GM21717 (cell line): ENCODE data around the gene CHST13.

Experiments
- ATAC-seq: cut with Tn5 transposase; IDR thresholded peaks from one replicate; pipeline ENCODE4 v1.9.1; 2021; ENCODE audit warnings: mild to moderate bottlenecking, moderate library complexity; ENCODE audit not compliant: unreplicated experiment

CHST13 gene

GRCh38 chr3:126540342-126540849 is 16.4 kb downstream of the CHST13 start:
- no peak for ATAC-seq

- no peak for ATAC-seq
Measured at GRCh38 chr3:126540951-126541627, 17.1 kb downstream of the CHST13 start.

DNA sequence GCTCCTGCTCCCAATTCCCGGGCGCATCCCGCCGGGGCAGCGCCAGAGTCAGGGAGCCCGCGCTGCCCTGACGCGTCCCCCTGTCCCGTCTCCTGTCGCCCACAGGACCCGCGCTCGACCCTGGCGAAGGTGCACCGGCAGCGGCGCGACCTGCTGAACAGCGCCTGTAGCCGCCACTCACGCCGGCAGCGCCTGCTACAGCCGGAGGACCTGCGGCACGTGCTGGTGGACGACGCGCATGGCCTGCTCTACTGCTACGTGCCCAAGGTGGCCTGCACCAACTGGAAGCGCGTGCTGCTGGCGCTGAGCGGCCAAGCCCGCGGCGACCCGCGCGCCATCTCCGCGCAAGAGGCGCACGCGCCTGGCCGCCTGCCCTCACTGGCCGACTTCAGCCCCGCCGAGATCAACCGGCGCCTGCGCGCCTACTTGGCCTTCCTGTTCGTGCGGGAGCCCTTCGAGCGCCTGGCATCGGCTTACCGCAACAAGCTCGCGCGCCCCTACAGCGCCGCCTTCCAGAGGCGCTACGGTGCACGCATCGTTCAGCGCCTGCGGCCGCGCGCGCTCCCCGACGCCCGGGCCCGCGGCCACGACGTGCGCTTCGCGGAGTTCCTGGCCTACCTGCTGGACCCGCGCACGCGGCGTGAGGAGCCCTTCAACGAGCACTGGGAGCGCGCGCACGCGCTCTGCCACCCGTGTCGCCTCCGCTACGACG is 17.8 kb downstream of the CHST13 start:
- ATAC-seq: no peak

DNA sequence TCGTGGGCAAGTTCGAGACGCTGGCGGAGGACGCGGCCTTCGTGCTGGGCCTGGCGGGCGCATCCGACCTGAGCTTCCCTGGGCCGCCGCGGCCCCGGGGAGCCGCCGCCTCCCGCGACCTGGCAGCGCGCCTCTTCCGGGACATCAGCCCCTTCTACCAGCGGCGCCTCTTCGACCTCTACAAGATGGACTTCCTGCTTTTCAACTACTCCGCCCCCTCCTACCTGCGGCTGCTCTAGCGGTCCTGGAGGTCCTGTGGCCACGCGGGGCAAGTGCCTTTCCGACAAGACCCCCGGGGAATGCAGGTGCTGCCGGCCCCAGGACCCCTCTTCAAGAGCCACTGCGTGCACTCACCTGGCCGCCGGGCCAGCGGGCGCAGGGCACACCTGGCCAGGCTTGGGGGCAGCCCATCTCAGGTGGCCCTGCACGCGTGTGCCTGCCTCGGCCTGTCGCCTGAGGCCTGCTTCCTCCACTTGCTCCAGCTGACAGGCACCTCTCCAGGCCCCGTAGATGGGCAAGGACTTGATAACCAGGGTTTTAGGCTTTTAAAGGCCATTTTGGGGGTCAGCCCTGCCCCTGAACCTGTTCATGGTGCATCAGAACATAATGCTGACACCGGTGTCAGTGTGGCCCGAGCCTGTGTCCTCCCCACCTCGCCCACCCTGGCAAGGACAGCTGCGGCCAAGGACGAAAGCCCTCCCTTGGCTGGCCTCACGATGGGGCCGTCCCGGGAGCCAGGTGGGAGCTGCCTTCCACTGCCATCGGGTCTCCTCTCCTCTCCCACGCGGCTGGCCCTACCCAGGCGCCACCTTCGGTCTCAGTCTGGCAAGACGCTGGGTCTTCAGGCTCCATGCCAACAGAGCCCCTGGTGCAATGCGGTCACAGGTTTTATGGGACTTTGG is 18.6 kb downstream of the CHST13 start:
- no peak for ATAC-seq

DNA sequence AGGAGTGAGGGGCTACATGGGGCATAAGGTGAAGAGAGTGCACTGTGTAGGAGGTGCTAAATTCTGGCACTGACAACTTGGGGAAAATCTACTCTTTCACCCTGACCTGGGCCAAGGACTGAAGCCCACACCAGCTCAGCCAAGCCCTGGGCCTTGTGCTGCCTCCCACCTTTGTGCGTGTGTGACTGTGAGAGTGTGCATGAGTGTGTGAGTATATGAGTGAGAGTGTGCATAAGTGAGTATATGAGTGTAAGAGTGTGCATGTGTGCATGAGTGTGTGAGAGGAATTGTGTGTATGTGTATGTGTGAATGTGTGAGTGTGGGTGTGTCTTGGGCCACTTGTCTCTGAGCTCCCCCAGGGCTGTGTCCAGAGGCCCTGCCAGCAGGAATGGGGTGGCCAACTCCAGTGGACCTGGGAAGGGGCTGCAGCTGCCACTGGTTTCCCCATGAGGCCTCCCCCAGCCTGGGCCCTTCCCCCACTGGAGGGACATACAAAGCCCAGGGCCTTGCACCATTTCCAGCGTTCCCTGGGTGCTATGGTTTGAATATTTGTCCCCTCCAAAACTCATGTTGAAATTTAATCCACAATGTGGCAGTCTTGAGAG is 19.6 kb downstream of the CHST13 start:
- ATAC-seq: no peak

DNA sequence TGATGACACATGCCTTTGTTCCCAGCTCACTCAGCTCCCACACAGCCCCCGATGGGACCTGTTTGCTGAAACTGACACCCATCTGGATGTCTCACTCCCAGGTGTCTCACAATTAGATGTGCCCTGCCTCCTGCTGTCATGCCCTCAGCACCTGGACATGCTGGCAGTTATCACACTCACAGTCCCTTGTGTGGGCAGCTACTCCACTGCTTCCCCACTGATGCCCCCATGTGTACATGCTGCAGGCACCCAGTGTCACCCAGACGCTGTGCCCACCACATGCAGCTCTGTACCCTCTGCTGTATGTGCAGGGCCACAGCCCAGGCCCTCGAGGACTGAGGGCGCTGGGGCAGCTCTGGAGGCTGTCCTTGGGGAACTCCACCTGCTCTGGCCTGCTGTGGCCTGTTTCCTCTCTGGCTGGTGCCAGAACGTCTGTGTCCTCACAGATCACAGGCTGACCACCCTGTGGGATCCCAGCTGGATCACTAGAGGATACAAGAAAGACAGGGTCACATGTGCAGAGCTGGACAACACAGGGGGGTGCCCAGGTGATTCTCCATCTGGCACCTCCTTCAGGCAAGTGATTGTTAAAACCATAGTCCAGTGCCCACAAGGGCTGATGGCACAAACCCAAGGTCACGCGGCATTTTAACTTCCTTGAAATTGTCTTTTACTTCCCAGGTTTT is 20.8 kb downstream of the CHST13 start:
- no peak for ATAC-seq

- ATAC-seq: no peak
Measured at GRCh38 chr3:126545544-126545943, 21.6 kb downstream of the CHST13 start.

DNA sequence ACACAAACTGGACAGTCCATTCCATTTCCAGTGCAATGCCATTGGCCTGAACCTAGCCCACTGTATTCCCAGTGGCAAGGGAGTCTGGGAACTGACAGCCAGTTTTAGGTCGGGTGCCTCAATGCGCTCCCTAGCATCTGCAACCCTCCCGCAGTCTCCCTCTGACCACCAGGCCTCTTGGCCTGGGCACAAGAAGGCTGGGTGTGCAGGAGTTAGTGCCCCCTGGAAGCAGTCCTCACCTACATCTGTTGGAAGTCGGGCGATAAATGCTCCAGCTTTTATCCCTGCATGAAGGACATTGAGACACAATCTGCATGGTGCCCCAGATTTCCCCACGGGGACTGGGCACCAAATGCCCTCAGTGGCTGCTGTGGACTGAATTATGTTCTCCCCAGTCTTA is 22.1 kb downstream of the CHST13 start:
- ATAC-seq: no peak

- no peak for ATAC-seq
Measured at GRCh38 chr3:126546549-126547239, 22.7 kb downstream of the CHST13 start.

GRCh38 chr3:126547721-126548120 is 23.8 kb downstream of the CHST13 start:
- no peak for ATAC-seq

DNA sequence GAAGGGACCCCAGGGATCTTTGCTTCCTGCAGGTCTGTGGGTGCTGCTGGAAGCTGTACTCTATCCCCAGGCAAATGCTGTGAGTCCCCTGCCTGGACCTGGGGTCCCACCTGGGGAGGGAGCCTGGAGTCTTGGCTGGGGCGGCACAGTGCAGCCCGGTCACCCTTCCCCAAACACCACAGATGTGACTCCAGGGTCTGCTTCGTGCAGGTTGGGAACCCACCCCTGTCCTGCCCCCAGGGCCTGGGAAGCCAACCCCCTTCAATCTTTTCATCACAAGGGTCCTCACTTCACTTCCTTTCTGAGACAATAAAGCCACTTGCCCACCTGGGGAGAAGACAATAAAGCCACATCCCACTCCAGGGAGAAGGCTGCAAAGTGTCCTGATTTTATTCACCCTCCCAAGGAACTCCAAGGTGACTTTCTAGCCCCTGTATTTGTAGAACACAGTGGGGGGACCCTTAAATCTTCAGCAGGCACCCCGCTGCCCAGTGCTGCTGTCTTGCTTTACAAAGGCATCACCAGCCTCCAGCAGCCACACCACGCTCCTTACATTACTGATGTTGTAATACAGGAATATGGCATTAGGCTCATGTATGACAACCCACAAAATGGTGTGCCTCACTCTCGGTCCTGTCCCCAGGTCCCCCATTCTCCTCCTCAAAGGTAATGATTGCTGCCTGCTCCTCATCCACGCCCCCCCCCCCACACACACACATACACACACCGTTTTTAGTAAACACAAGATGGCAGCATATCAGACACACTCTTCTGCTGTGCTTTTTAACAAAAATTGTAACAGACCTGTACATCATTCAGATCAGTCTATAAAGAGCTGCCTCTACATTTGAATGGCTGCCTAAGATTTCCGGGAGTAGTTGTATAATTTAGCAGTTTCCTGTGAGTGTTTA is 24.9 kb downstream of the CHST13 start:
- ATAC-seq: no peak

DNA sequence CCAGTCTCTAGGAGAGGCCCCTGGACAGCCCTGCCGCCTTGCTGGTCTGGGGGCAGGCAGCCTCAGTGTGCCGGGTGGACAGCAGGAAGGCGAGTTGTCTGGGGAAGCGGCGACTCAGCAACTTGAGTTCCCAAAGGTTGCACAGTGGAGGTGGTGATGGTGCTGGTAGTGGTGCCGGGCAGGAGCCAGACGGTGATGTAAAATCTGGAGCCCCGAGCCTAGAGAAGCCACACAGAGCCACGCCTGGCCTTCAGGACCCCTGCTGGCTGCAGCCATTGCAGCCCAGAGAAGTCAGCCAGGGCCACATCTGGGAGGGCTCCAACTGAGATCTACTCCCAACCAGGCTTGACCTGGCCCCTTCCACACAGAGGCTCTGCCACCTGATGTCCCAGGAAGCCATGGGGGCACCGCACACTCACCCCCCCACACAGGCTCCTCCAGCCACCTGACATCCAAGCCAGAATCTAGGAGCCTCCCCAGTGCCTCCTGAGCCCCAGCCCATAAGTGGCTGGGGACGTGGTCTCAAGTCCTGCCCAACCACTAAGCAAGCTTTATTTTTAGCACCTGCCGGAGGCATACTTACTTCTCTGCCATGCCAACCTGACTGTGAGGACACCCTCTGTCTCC is 26.0 kb downstream of the CHST13 start:
- ATAC-seq: no peak

GRCh38 chr3:126550488-126551051 is 26.6 kb downstream of the CHST13 start:
- ATAC-seq: no peak

DNA sequence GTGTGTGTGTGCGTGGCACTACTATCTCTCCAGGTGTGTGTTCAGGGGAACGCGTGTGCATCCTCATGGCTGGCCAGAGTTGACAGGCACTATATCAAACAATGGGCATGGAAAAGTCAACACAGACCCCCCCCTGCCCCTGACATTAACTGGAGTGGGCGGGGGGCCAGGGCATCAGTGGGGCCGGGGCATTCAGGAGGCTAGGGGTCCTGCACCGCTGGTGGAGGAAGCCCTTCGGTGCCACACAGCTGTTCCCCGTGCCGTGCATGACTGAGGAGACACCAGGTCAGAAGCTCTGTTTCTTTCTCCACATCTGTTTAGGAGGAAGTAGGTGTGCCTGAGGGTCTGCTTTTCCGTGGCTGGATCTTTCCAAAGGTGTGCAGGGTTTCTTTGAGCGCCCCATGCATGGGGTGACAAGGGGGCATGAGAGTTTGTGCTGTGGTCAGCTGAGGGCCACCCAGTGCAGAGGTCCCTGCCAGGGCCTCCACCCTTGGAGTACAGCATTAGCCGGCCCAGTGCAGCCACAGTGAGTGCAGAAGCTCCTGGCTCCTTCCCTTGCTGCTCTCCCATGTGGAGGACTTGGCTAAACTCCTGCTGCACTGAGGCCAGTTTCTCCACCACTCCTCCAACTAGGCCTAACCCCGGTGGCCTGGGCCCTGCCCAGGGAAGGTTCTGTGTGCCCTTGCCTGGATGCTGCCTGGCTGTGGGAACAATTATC is 27.3 kb downstream of the CHST13 start:
- no peak for ATAC-seq

DNA sequence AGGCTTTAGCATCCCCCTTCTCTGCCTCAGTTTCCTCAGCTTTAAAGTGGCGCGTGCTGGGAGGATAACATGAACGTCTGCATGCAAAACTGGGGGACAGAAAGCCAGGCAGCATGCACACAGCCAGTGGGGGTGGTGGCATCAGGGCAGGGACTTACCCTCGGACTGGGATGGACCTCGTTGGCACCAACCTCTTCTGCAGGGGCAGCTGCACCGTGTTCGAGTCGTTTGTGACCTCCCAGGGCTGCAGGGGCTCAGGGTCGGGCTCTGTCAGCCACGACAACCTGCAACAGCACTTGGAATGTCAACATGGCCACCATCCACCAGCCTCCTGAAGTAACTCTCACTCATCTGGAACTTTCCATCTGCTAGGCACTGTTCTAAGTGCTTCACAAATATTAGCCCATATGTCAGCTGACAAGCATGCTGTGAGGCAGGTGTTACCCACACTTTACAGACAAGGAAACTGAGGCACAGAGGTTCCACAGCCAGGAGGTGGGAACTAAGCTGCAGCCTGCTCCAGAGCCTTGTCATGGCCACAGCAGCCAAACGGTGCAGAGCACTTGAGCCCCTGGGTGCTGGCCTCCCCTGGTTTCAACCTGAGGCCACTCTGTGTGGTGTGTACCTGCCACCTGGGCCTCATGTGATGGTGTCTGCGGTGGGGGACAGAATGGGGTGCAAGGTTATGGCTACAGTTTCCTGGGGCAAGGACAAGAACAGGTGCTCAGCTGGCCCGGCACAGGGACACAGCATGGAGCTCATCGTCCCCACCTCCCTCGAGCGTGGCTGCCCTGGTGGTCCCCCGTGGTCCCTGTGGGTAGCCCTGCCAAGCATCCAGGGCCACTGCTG is 28.1 kb downstream of the CHST13 start:
- ATAC-seq: no peak

DNA sequence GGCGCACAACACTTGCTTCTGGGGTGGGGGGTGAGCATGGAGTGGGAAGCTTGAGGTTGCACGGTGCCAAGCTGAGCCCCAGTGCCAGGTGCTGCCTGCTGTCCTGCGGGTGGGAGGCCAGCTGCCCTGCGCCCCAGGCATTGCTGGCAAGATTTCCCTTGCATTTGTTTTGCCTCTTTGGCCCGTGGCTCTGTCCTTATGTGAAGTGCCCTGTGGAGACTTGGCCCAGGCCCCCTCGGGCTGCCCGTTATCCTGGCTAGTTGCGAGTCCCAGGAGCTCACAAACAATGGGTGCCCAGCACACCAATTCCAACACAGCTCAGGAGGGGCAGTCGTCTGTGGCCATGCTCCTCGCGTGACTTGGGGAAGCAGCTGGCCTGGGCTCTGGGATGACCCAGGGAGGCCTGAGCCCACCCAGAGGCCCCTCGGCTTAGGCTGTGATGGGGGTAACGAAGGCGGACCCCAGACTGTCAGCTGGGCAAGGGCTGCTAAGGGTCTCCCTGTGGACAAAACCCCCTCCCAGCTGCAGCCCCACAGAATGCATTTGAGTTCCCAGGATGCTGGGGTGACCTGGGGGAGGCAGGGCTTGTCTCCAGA is 28.8 kb downstream of the CHST13 start:
- ATAC-seq: no peak
